ENCODE measurements around the gene ARIH2.
A peak's percentile ranks its signal among the peaks of the same experiment; 100 is the strongest.

DNA sequence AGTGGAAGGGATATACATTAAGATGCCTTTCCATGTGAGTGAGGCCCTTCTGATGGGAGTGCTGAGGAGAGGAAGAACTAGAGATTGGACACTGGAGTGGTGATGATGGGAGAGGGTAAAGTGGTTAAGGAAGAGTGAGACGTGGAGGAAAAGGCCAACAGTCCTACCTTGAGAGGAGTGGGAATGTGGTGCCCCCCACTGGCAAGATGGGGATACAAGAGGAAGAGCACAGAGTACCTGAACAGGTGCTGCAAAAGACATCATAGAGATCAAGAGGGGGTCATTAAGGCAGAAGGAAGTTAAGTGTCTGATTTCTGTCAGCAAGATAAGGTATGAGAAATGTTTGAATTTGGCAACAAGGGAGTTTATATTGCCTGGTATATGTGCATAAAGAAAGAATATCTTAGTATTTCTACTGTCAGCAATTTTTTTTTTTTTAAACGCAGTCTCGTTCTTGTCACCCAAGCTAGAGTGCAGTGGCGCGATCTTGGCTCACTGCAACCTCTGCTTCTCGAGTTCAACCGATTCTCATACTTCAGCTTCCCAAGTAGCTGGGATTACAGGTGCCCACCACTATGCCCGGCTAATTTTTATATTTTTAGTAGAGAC is 34.0 kb downstream of the ARIH2 start:
- TF ChIP-seq, protein P1, sequence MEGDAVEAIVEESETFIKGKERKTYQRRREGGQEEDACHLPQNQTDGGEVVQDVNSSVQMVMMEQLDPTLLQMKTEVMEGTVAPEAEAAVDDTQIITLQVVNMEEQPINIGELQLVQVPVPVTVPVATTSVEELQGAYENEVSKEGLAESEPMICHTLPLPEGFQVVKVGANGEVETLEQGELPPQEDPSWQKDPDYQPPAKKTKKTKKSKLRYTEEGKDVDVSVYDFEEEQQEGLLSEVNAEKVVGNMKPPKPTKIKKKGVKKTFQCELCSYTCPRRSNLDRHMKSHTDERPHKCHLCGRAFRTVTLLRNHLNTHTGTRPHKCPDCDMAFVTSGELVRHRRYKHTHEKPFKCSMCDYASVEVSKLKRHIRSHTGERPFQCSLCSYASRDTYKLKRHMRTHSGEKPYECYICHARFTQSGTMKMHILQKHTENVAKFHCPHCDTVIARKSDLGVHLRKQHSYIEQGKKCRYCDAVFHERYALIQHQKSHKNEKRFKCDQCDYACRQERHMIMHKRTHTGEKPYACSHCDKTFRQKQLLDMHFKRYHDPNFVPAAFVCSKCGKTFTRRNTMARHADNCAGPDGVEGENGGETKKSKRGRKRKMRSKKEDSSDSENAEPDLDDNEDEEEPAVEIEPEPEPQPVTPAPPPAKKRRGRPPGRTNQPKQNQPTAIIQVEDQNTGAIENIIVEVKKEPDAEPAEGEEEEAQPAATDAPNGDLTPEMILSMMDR (IDR thresholded peaks at IDR 0.05) = peak in 1 of 4 experiments; percentile 27
- TF ChIP-seq POLR2A (IDR thresholded peaks at IDR 0.05) (no peak), EP300 (IDR thresholded peaks at IDR 0.05) (no peak), POLR2AphosphoS5 (IDR thresholded peaks at IDR 0.05) (no peak)
